DOHH2 (cell line): ENCODE data around the gene COL8A1.

ENCODE experiments used
- H3F3A ChIP-seq: fragments of 200-600 bp; sonication (generic), shearing (Covaris generic); 2 replicates; pipeline ENCODE4 v1.6.0; 2016; ENCODE audit warnings: antibody characterized with exemption, mild to moderate bottlenecking; ENCODE audit not compliant: control insufficient read depth, insufficient read depth
- H3K27ac ChIP-seq: fragments of 200-600 bp; sonication (generic); 2 replicates; pipeline ENCODE4 v1.5.1; 2014; ENCODE audit warnings: low read depth, mild to moderate bottlenecking, low read length, moderate library complexity
- H3K27me3 ChIP-seq: fragments of 200-600 bp; sonication (generic); 2 replicates; pipeline ENCODE4 v1.6.1; 2014; ENCODE audit warnings: mild to moderate bottlenecking, low read length, mixed read lengths; ENCODE audit not compliant: control insufficient read depth
- H3K36me3 ChIP-seq: fragments of 200-600 bp; sonication (generic); 2 replicates; pipeline ENCODE4 v1.6.1; 2014; ENCODE audit warnings: mild to moderate bottlenecking, low read length, moderate library complexity, mixed read lengths; ENCODE audit not compliant: control insufficient read depth
- H3K4me1 ChIP-seq: fragments of 200-600 bp; sonication (generic); 2 replicates; pipeline ENCODE4 v1.6.1; 2014; ENCODE audit warnings: mild to moderate bottlenecking, low read length, mixed read lengths; ENCODE audit not compliant: control insufficient read depth
- H3K4me2 ChIP-seq: fragments of 200-600 bp; sonication (generic); 2 replicates; pipeline ENCODE4 v1.6.0; 2014; ENCODE audit warnings: mild to moderate bottlenecking, low read length, moderate library complexity
- H3K4me3 ChIP-seq: fragments of 200-600 bp; sonication (generic); 2 replicates; pipeline ENCODE4 v1.5.1; 2014; ENCODE audit warnings: mild to moderate bottlenecking, low read length, mixed read lengths
- H3K79me2 ChIP-seq: fragments of 200-600 bp; sonication (generic); 2 replicates; pipeline ENCODE4 v1.6.1; 2014; ENCODE audit warnings: mild to moderate bottlenecking, low read length, mixed read lengths; ENCODE audit not compliant: control insufficient read depth
- H3K9me2 ChIP-seq: fragments of 200-600 bp; sonication (generic); replicated peaks from 2 replicates; pipeline ENCODE4 v1.6.1; 2014; ENCODE audit warnings: mild to moderate bottlenecking, low read length, mixed read lengths; ENCODE audit not compliant: control insufficient read depth
- H3K9me3 ChIP-seq: fragments of 200-600 bp; sonication (generic); 2 replicates; pipeline ENCODE4 v1.6.1; 2014; ENCODE audit warnings: antibody characterized with exemption, low read length, mixed read lengths; ENCODE audit not compliant: control insufficient read depth, insufficient read depth
- H4K20me1 ChIP-seq: fragments of 200-600 bp; sonication (generic); 2 replicates; pipeline ENCODE4 v1.6.0; 2014; ENCODE audit warnings: low read depth, mild to moderate bottlenecking, antibody characterized with exemption, low read length, moderate library complexity; ENCODE audit not compliant: control insufficient read depth, insufficient read depth
- EZH2phosphoT487 ChIP-seq: fragments of 200-600 bp; sonication (generic); IDR thresholded peaks from 2 replicates; pipeline ENCODE4 v1.6.1; 2017; ENCODE audit warnings: borderline replicate concordance, mild to moderate bottlenecking, antibody characterized with exemption, low read length, moderate library complexity, mixed read lengths
- TF ChIP-seq, protein P1 (sequence below): fragments of 200-600 bp; sonication (generic); IDR thresholded peaks from one replicate; pipeline ENCODE4 v1.5.1; 2014; ENCODE audit warnings: antibody characterized with exemption, mild to moderate bottlenecking, low read depth, low read length; ENCODE audit not compliant: poor library complexity, severe bottlenecking

The COL8A1 gene

DNA sequence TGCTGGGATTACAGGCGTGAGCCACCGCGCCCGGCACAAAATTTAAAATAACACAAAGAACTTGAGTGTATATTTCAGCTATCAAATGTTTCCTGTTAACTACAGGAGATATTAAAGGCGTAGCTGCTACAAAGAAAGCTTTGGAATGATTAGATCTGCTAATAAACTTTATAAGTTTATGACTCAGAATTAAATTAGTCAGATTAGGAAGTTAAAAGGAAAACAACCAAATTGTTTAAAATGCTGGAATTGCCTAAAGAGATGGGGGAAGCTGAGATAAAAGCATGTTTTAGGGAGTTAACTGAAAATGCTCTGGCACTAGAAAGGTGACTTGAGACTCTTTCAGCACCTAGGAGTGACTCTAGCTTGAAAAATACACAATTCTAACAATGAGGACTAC is 58.9 kb downstream of the COL8A1 start:
- H3K4me2 ChIP-seq, result no peak overlapping the region

DNA sequence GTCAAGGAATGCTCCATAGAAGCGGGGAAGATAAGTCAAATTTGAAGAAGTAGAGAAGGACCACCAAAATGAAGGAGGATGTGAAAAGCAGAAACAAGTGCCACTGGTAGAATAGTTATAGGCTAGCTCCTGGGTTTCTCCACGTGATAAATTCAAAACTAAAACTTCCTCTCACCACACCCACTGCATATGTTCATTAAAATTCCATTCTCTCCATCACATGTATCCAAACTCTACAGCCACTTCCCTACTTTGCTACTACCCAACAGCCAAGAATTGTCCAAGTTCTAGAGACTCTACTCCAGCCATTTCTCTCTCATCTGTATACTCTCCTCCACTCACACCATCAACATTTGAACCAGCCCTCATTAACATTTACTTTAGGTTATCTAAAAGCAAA is 60.5 kb downstream of the COL8A1 start:
- Histone ChIP-seq H3K9me3 (no peaks in the 10 kb centered on the region), H3K27ac (no peak overlapping the region), H3F3A (no peaks in the 10 kb centered on the region), H3K36me3 (no peaks in the 10 kb centered on the region), H3K4me3 (no peak overlapping the region), H3K9me2 (no peaks in the 10 kb centered on the region), H3K27me3 (no peaks in the 10 kb centered on the region), H4K20me1 (no peaks in the 10 kb centered on the region), H3K4me1 (no peaks in the 10 kb centered on the region), H3K4me2 (no peak overlapping the region), H3K79me2 (no peaks in the 10 kb centered on the region)
- TF ChIP-seq, protein P1, sequence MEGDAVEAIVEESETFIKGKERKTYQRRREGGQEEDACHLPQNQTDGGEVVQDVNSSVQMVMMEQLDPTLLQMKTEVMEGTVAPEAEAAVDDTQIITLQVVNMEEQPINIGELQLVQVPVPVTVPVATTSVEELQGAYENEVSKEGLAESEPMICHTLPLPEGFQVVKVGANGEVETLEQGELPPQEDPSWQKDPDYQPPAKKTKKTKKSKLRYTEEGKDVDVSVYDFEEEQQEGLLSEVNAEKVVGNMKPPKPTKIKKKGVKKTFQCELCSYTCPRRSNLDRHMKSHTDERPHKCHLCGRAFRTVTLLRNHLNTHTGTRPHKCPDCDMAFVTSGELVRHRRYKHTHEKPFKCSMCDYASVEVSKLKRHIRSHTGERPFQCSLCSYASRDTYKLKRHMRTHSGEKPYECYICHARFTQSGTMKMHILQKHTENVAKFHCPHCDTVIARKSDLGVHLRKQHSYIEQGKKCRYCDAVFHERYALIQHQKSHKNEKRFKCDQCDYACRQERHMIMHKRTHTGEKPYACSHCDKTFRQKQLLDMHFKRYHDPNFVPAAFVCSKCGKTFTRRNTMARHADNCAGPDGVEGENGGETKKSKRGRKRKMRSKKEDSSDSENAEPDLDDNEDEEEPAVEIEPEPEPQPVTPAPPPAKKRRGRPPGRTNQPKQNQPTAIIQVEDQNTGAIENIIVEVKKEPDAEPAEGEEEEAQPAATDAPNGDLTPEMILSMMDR, result no peak

More for the DNA sequence above, 58.9 kb downstream of the COL8A1 start:
- no peak overlapping the region for H3K27ac ChIP-seq
- no peaks in the 10 kb centered on the region for H3K79me2 ChIP-seq
- H3K9me2 ChIP-seq, result no peaks in the 10 kb centered on the region
- no peaks in the 10 kb centered on the region for H3K4me1 ChIP-seq
- no peak overlapping the region for H3K4me3 ChIP-seq
- no peaks in the 10 kb centered on the region for H4K20me1 ChIP-seq
- no peaks in the 10 kb centered on the region for H3K36me3 ChIP-seq
- H3K27me3 ChIP-seq, result no peaks in the 10 kb centered on the region
- no peaks in the 10 kb centered on the region for H3F3A ChIP-seq
- no peak for TF ChIP-seq EZH2phosphoT487
- TF ChIP-seq, protein P1, result no peak
- H3K9me3 ChIP-seq, result no peaks in the 10 kb centered on the region

DNA sequence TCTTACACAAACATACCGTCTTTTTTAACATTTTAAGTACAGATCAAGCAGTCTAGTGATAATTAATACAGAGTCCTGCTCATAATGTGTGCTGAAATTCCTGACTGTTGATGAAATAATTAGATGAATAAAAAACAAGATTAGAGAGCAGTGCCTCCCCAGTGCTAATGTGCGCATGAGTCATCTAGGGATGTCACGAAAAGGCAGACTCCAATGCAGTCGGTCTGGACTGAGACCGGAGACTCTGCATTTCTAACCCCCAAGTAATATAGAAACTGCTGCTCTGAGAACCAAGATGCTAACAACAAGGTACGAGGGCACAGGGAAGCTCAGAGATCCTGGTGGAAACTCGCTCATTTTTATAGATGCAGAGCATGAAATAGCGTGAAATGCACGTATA is 61.4 kb downstream of the COL8A1 start:
- no peaks in the 10 kb centered on the region for H3K27me3 ChIP-seq
- H3K27ac ChIP-seq, result no peak overlapping the region
- H3K4me3 ChIP-seq, result no peak overlapping the region
- TF ChIP-seq, protein P1, result no peak
- no peak for TF ChIP-seq EZH2phosphoT487
- no peak overlapping the region for H3K4me2 ChIP-seq
- no peaks in the 10 kb centered on the region for H3K9me3 ChIP-seq
- H3K4me1 ChIP-seq, result no peaks in the 10 kb centered on the region
- no peaks in the 10 kb centered on the region for H3K9me2 ChIP-seq
- H3K36me3 ChIP-seq, result no peaks in the 10 kb centered on the region
- no peaks in the 10 kb centered on the region for H3K79me2 ChIP-seq
- H4K20me1 ChIP-seq, result no peaks in the 10 kb centered on the region
- H3F3A ChIP-seq, result no peaks in the 10 kb centered on the region
